B cell (primary cell): ENCODE data around the gene SCN4B. TPM values are rescaled to one million over a fixed set of nuclear protein-coding genes. Genes with fewer than 3 reads are reported as not detected.

Experiments used
- ATAC-seq: fragments of 200-7000 bp; cut with Tn5 transposase; one replicate; pipeline ENCODE4 v1.10.0; 2021; ENCODE audit warnings: low read depth, mild to moderate bottlenecking, moderate number of reproducible peaks, moderate library complexity
- CTCF ChIA-PET: fragments of 350-600 bp; sonication (Branson Sonifier 250); formaldehyde crosslinking; loops from one replicate; lab custom pipeline; 2021; ENCODE audit warnings: antibody characterized with exemption, inconsistent platforms; lab: Charles Lee
- POLR2A ChIA-PET: fragments of 350-600 bp; sonication (Branson Sonifier 250); formaldehyde crosslinking; loops from one replicate; lab custom pipeline; 2021; ENCODE audit warnings: antibody characterized with exemption; lab: Charles Lee
- DNase-seq: peaks from one replicate; pipeline ENCODE4 v3.0.0; 2013
- H2AFZ ChIP-seq: 2 replicates; pipeline ENCODE4 v1.6.1; 2012; ENCODE audit warnings: mild to moderate bottlenecking, low read depth, low read length; ENCODE audit not compliant: insufficient read depth, poor library complexity, severe bottlenecking
- H3K27ac ChIP-seq, 2 donors: 1 replicate in 1 of 2; 2 replicates in 1 of 2; pipeline ENCODE4 v1.5.1; 2012 to 2013; ENCODE audit warnings: low read length in 2 of 2, mild to moderate bottlenecking in 2 of 2, moderate library complexity in 1 of 2
- H3K27me3 ChIP-seq, 4 experiments: fragments of 200-600 bp in 1 of 4; sonication (generic) in 1 of 4; replicated peaks in 1 of 4; 1 replicate in 2 of 4; 2 replicates in 2 of 4; pipeline versions ENCODE4 v1.6.1 to v1.7.0; 2013 to 2016; ENCODE audit warnings: low read length in 3 of 4, mild to moderate bottlenecking in 2 of 4, mixed read lengths in 1 of 4, moderate library complexity in 1 of 4; ENCODE audit not compliant: insufficient read depth in 4 of 4, control insufficient read depth in 3 of 4; ENCODE audit errors: control extremely low read depth in 1 of 4
- H3K36me3 ChIP-seq, 2 experiments: replicated peaks in 1 of 2; 1 replicate in 1 of 2; 2 replicates in 1 of 2; pipeline versions ENCODE4 v1.6.1 to v1.7.1; 2013; ENCODE audit warnings: low read length in 1 of 2; ENCODE audit not compliant: insufficient read depth in 2 of 2, control insufficient read depth in 1 of 2; ENCODE audit errors: control extremely low read depth in 1 of 2, extremely low read depth in 1 of 2
- H3K4me1 ChIP-seq, 2 donors: fragments of 200-600 bp in 1 of 2; sonication (generic) in 1 of 2; 1 replicate in 1 of 2; 2 replicates in 1 of 2; pipeline versions ENCODE4 v1.5.1 to v1.6.1; 2013 to 2017; ENCODE audit warnings: low read length in 2 of 2; ENCODE audit not compliant: control insufficient read depth in 2 of 2, insufficient read depth in 2 of 2
- H3K4me2 ChIP-seq: replicated peaks from 2 replicates; pipeline ENCODE3; 2012; ENCODE audit warnings: mild to moderate bottlenecking, low read depth, low read length; ENCODE audit not compliant: poor library complexity, severe bottlenecking
- H3K4me3 ChIP-seq, 5 experiments: fragments of 200-600 bp in 1 of 5; sonication (generic) in 1 of 5; 1 replicate in 3 of 5; 2 replicates in 2 of 5; pipeline versions ENCODE4 v1.5.1 to v1.7.0; 2011 to 2016; ENCODE audit warnings: low read length in 4 of 5, mild to moderate bottlenecking in 4 of 5, low read depth in 2 of 5, control low read depth in 1 of 5, moderate library complexity in 1 of 5; ENCODE audit not compliant: insufficient read depth in 1 of 5; ENCODE audit errors: control extremely low read depth in 1 of 5, extremely low read depth in 1 of 5
- H3K79me2 ChIP-seq: fragments of 200-600 bp; sonication (generic); one replicate; pipeline ENCODE4 v1.6.0; 2016; ENCODE audit warnings: low read length; ENCODE audit not compliant: control insufficient read depth, insufficient read depth
- H3K9ac ChIP-seq: fragments of 200-600 bp; sonication (generic); 2 replicates; pipeline ENCODE4 v1.6.1; 2017; ENCODE audit warnings: mild to moderate bottlenecking, low read length, moderate library complexity
- H3K9me3 ChIP-seq, 3 donors: one replicate each; pipeline versions ENCODE4 v1.6.1 to v1.7.1; 2013; ENCODE audit warnings: low read length in 2 of 3; ENCODE audit not compliant: control insufficient read depth in 2 of 3, insufficient read depth in 1 of 3; ENCODE audit errors: control extremely low read depth in 1 of 3
- H4K20me1 ChIP-seq: 2 replicates; pipeline ENCODE4 v1.6.0; 2012; ENCODE audit warnings: mild to moderate bottlenecking, low read length; ENCODE audit not compliant: insufficient read depth, control insufficient read depth, poor library complexity, severe bottlenecking
- H3K27ac Mint-ChIP-seq: one replicate; pipeline ENCODE4 v1.8.0; 2021; ENCODE audit warnings: mixed read lengths
- H3K27me3 Mint-ChIP-seq: one replicate; pipeline ENCODE4 v1.8.0; 2021; ENCODE audit warnings: mixed read lengths
- H3K4me1 Mint-ChIP-seq: one replicate; pipeline ENCODE4 v1.8.0; 2021; ENCODE audit warnings: mixed read lengths
- H3K4me3 Mint-ChIP-seq: one replicate; pipeline ENCODE4 v1.8.0; 2021; ENCODE audit warnings: mixed read lengths
- H3K9me3 Mint-ChIP-seq: one replicate; pipeline ENCODE4 v1.8.0; 2022; ENCODE audit warnings: mixed read lengths; ENCODE audit not compliant: insufficient read depth
- EZH2 ChIP-seq: IDR thresholded peaks from 2 replicates; pipeline ENCODE4 v1.6.1; 2012; ENCODE audit warnings: borderline replicate concordance, low read depth, mild to moderate bottlenecking, moderate library complexity, low read length; ENCODE audit not compliant: insufficient read depth, poor library complexity, severe bottlenecking
- WGBS: methylation state at CpG from one replicate; pipeline ENCODE4 v1.1.5; 2013; ENCODE audit warnings: missing lambda C conversion rate; ENCODE audit not compliant: insufficient coverage; 5-methylcytosine and 5-hydroxymethylcytosine counted together
- intact Hi-C: fragments of 100-400 bp; cut with micrococcal nuclease; formaldehyde crosslinking; loops from one replicate; pipeline ENCODE4 v1.10.0; 2022
- polyA plus RNA-seq: library from polyadenylated mRNA; depleted of rRNA; stranded (reverse); fragments of >200 nt; gene quantifications from 2 replicates; pipeline ENCODE4 v1.2.3, GENCODE V29; 2012
- total RNA-seq, 2 donors: library from RNA; stranded (reverse); fragments of 120-200 nt in 1 of 2; gene quantifications; 1 replicate in 1 of 2; 2 replicates in 1 of 2; pipeline versions ENCODE4 v1.2.3 to v1.2.4, GENCODE V29; 2013 to 2022
- TF ChIP-seq, protein P1 (sequence below): fragments of 200-600 bp; IDR thresholded peaks from one replicate; pipeline ENCODE4 v1.8.0; 2022; ENCODE audit warnings: antibody characterized with exemption, mild to moderate bottlenecking

Gene SCN4B
- total and polyA plus RNA-seq, 2 donors (not counting 1 experiment from before 2014, with no cell fraction given): not detected

DNA sequence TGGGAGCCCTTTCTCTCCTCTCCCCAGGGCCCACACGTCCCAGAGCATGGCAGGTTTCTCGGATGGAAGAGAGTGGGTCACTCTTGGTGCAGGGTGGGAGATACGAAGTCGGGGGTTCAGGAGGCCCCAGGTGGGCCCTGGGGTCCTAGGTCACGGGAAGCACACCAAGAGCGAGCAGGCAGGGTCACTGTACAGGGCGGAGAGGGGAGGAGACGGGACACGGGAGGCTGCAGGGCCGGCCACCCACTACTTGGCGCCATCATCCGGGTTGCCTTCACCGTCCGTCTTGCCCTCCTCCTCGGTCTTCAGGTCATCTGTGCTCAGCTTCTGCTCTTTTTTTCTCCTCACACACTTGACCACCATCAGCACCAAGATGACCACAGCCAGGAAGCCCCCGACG, 14.0 kb upstream of the SCN4B start:
- no peak overlapping the region for H3K9ac ChIP-seq
- 91% methylated on average over 16 of the region's 17 CpGs for WGBS
- CTCF ChIA-PET: no interaction called here
- Mint-ChIP-seq H3K4me1 (peaks cover 2% of the 10 kb centered on the region), H3K27me3 (peaks cover 33% of the 10 kb centered on the region), H3K27ac (no peak overlapping the region), H3K9me3 (no peaks in the 10 kb centered on the region), H3K4me3 (no peak overlapping the region)
- no peak for DNase-seq
- no peaks in the 10 kb centered on the region for H3K79me2 ChIP-seq
- peaks cover 0 to 18% (median 1%) of the 10 kb centered on the region in 4 experiments for H3K27me3 ChIP-seq
- POLR2A ChIA-PET: no interaction called here
- peaks cover 0 to 3% of the 10 kb centered on the region in 2 donors for H3K4me1 ChIP-seq
- H2AFZ ChIP-seq: no peak overlapping the region
- TF ChIP-seq, protein P1, sequence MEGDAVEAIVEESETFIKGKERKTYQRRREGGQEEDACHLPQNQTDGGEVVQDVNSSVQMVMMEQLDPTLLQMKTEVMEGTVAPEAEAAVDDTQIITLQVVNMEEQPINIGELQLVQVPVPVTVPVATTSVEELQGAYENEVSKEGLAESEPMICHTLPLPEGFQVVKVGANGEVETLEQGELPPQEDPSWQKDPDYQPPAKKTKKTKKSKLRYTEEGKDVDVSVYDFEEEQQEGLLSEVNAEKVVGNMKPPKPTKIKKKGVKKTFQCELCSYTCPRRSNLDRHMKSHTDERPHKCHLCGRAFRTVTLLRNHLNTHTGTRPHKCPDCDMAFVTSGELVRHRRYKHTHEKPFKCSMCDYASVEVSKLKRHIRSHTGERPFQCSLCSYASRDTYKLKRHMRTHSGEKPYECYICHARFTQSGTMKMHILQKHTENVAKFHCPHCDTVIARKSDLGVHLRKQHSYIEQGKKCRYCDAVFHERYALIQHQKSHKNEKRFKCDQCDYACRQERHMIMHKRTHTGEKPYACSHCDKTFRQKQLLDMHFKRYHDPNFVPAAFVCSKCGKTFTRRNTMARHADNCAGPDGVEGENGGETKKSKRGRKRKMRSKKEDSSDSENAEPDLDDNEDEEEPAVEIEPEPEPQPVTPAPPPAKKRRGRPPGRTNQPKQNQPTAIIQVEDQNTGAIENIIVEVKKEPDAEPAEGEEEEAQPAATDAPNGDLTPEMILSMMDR: no peak
- no peak for TF ChIP-seq EZH2
- H3K4me3 ChIP-seq: no peak overlapping the region
- no peaks in the 10 kb centered on the region for H4K20me1 ChIP-seq
- no peak overlapping the region for H3K4me2 ChIP-seq
- no peaks in the 10 kb centered on the region for H3K9me3 ChIP-seq
- H3K36me3 ChIP-seq: no peaks in the 10 kb centered on the region
- no peak overlapping the region for H3K27ac ChIP-seq
- intact Hi-C loops: no loop called here
- ATAC-seq: no peak

DNA sequence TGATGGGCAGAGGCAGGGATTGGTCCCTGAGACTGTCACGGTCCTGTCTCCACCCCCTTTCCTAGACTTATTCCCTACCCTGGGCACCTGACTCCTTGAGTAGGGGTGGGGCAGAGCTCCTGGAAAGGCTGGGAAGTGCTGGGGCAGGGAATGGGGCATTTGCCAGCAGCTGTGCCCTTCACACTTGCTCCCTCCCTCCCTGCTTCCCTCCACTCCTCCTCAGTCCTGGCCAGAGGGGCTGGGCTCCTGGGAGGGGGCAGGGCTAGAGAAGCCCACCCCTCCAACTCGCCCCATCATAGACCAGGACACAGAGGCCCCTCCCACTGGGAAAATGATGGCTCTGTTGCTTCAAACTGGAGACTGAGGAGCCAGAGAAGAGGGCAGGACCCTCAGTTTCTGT, 12.3 kb upstream of the SCN4B start:
- intact Hi-C loops: no loop called here
- Histone ChIP-seq H3K4me2 (no peak overlapping the region), H3K27me3 (peaks cover 0 to 17% (median 2%) of the 10 kb centered on the region in 4 experiments), H3K9me3 (no peaks in the 10 kb centered on the region), H4K20me1 (no peaks in the 10 kb centered on the region), H3K27ac (no peak overlapping the region), H3K4me1 (no peaks in the 10 kb centered on the region), H3K9ac (no peak overlapping the region), H3K36me3 (no peaks in the 10 kb centered on the region), H3K79me2 (no peaks in the 10 kb centered on the region), H3K4me3 (no peak overlapping the region), H2AFZ (no peak overlapping the region)
- CTCF ChIA-PET: no interaction called here
- TF ChIP-seq, protein P1: no peak
- no peak for TF ChIP-seq EZH2
- Mint-ChIP-seq H3K4me1 (no peaks in the 10 kb centered on the region), H3K4me3 (no peak overlapping the region), H3K9me3 (no peaks in the 10 kb centered on the region), H3K27me3 (peaks cover 37% of the 10 kb centered on the region), H3K27ac (no peak overlapping the region)
- DNase-seq (no peak), ATAC-seq (no peak)
- WGBS: no CpG with 5 or more reads among the region's 2 CpGs
- POLR2A ChIA-PET: no interaction called here
